Liver (tissue), 3 donors: Measurements from ENCODE around the gene MAP4K4.

ENCODE experiments used
- GABPA ChIP-seq, 2 donors: IDR thresholded peaks in 1 of 2; conservative IDR thresholded peaks in 1 of 2; 2 replicates each; pipeline ENCODE4 v1.6.1; 2016; ENCODE audit warnings: antibody characterized with exemption in 2 of 2, mild to moderate bottlenecking in 1 of 2, moderate library complexity in 1 of 2
- JUND ChIP-seq, 2 donors: IDR thresholded peaks; 2 replicates each; pipeline ENCODE4 v1.6.1; 2016; ENCODE audit warnings: antibody characterized with exemption in 2 of 2
- RAD21 ChIP-seq, 2 donors: IDR thresholded peaks; 2 replicates each; pipeline ENCODE4 v1.6.1; 2016; ENCODE audit warnings: antibody characterized with exemption in 2 of 2, mild to moderate bottlenecking in 2 of 2
- TAF1 ChIP-seq: conservative IDR thresholded peaks from 2 replicates; pipeline ENCODE4 v1.6.1; 2016; ENCODE audit warnings: antibody characterized with exemption, mild to moderate bottlenecking
- TF ChIP-seq, protein P1 (sequence below): fragments of 150-350 bp; IDR thresholded peaks from 2 replicates; pipeline ENCODE4 v1.5.1; 2017; ENCODE audit warnings: improper control_type of control experiment, low read depth, low read length; ENCODE audit not compliant: missing input control
- TF ChIP-seq, protein P2 (sequence below): IDR thresholded peaks from 2 replicates; pipeline ENCODE4 v1.6.1; 2016; ENCODE audit warnings: antibody characterized with exemption
- TF ChIP-seq, protein P3 (sequence below): IDR thresholded peaks from 2 replicates; pipeline ENCODE4 v1.6.1; 2016; ENCODE audit warnings: antibody characterized with exemption
- TF ChIP-seq, protein P4 (sequence below): IDR thresholded peaks from 2 replicates; pipeline ENCODE4 v1.6.1; 2016; ENCODE audit warnings: antibody characterized with exemption, mild to moderate bottlenecking
- donor health status: healthy.
- donor health status: healthy.

DNA sequence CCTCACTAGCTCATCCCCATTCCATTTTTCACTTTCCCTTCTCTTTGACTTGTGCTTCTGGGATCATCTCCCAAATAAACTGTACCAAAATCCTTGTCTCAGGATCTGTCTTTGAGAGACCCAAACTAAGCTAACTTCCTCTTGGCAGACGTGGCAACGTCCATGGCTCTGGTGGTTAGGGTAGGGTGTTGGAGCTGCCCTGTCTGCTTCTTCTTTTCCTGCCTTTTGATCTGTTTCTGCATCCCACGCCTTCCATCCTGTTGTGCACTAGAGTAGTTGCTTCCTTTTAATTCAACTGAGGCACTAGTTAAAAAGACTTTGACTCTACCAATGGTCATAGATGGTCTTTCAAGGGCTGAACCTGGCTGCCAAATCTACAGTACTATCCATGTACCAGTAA, 5.5 kb upstream of the MAP4K4 start:
- TF ChIP-seq, protein P1, sequence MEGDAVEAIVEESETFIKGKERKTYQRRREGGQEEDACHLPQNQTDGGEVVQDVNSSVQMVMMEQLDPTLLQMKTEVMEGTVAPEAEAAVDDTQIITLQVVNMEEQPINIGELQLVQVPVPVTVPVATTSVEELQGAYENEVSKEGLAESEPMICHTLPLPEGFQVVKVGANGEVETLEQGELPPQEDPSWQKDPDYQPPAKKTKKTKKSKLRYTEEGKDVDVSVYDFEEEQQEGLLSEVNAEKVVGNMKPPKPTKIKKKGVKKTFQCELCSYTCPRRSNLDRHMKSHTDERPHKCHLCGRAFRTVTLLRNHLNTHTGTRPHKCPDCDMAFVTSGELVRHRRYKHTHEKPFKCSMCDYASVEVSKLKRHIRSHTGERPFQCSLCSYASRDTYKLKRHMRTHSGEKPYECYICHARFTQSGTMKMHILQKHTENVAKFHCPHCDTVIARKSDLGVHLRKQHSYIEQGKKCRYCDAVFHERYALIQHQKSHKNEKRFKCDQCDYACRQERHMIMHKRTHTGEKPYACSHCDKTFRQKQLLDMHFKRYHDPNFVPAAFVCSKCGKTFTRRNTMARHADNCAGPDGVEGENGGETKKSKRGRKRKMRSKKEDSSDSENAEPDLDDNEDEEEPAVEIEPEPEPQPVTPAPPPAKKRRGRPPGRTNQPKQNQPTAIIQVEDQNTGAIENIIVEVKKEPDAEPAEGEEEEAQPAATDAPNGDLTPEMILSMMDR = no peak
- TF ChIP-seq, protein P2, sequence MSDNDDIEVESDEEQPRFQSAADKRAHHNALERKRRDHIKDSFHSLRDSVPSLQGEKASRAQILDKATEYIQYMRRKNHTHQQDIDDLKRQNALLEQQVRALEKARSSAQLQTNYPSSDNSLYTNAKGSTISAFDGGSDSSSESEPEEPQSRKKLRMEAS = no peak
- TF ChIP-seq, protein P3, sequence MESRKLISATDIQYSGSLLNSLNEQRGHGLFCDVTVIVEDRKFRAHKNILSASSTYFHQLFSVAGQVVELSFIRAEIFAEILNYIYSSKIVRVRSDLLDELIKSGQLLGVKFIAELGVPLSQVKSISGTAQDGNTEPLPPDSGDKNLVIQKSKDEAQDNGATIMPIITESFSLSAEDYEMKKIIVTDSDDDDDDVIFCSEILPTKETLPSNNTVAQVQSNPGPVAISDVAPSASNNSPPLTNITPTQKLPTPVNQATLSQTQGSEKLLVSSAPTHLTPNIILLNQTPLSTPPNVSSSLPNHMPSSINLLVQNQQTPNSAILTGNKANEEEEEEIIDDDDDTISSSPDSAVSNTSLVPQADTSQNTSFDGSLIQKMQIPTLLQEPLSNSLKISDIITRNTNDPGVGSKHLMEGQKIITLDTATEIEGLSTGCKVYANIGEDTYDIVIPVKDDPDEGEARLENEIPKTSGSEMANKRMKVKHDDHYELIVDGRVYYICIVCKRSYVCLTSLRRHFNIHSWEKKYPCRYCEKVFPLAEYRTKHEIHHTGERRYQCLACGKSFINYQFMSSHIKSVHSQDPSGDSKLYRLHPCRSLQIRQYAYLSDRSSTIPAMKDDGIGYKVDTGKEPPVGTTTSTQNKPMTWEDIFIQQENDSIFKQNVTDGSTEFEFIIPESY = no peak
- TF ChIP-seq RAD21 (IDR thresholded peaks at IDR 0.05) (no peak), GABPA (IDR thresholded peaks at IDR 0.05 in 1 of 2, conservative IDR thresholded peaks at IDR 0.05 in 1 of 2) (no peak), TAF1 (no peak), JUND (IDR thresholded peaks at IDR 0.05) (no peak)
- TF ChIP-seq, protein P4, sequence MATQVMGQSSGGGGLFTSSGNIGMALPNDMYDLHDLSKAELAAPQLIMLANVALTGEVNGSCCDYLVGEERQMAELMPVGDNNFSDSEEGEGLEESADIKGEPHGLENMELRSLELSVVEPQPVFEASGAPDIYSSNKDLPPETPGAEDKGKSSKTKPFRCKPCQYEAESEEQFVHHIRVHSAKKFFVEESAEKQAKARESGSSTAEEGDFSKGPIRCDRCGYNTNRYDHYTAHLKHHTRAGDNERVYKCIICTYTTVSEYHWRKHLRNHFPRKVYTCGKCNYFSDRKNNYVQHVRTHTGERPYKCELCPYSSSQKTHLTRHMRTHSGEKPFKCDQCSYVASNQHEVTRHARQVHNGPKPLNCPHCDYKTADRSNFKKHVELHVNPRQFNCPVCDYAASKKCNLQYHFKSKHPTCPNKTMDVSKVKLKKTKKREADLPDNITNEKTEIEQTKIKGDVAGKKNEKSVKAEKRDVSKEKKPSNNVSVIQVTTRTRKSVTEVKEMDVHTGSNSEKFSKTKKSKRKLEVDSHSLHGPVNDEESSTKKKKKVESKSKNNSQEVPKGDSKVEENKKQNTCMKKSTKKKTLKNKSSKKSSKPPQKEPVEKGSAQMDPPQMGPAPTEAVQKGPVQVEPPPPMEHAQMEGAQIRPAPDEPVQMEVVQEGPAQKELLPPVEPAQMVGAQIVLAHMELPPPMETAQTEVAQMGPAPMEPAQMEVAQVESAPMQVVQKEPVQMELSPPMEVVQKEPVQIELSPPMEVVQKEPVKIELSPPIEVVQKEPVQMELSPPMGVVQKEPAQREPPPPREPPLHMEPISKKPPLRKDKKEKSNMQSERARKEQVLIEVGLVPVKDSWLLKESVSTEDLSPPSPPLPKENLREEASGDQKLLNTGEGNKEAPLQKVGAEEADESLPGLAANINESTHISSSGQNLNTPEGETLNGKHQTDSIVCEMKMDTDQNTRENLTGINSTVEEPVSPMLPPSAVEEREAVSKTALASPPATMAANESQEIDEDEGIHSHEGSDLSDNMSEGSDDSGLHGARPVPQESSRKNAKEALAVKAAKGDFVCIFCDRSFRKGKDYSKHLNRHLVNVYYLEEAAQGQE = no peak
